HUES48 (cell line): ENCODE data around the gene EVC2.

Experiments used
- H3K27ac ChIP-seq: one replicate; pipeline ENCODE4 v1.7.0; 2013; ENCODE audit warnings: low read depth, low read length, inconsistent platforms
- H3K27me3 ChIP-seq: 2 replicates; pipeline ENCODE4 v1.6.1; 2013; ENCODE audit warnings: mild to moderate bottlenecking, low read length; ENCODE audit not compliant: control insufficient read depth, insufficient read depth
- H3K36me3 ChIP-seq: 2 replicates; pipeline ENCODE4 v1.6.1; 2013; ENCODE audit warnings: low read length; ENCODE audit not compliant: control insufficient read depth, insufficient read depth
- H3K4me1 ChIP-seq: 2 replicates; pipeline ENCODE4 v1.6.1; 2013; ENCODE audit warnings: mild to moderate bottlenecking, low read length; ENCODE audit not compliant: control insufficient read depth, insufficient read depth
- H3K4me3 ChIP-seq: 2 replicates; pipeline ENCODE4 v1.5.1; 2013; ENCODE audit warnings: mild to moderate bottlenecking, low read depth, low read length
- H3K9ac ChIP-seq: 2 replicates; pipeline ENCODE4 v1.6.1; 2013; ENCODE audit warnings: mild to moderate bottlenecking, low read depth, low read length, moderate library complexity
- H3K9me3 ChIP-seq: 2 replicates; pipeline ENCODE4 v1.6.1; 2013; ENCODE audit warnings: low read length; ENCODE audit not compliant: control insufficient read depth, insufficient read depth

EVC2 gene

DNA sequence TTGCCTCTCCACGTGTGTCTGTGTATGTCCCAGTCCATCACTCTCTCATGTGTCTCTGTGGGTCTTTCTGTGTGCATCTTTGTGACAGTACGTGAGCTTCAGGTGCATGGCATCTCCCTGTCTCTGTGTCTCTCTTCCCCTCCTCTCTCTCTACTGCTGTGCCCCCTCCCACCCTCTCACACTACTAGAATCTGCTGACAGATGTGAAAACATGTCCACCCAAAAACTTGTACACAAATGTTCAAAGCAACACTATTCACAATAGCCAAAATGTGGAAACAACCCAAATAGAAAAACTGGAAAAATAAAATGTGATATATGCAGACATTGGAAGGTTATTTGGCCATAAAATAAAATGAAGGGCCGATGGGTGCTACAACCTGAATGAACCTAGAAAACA, 12.6 kb upstream of the EVC2 start:
- no peaks in the 10 kb centered on the region for H3K4me1 ChIP-seq
- H3K36me3 ChIP-seq, result peaks cover 9% of the 10 kb centered on the region; the same call in 1 of the 2 replicates

DNA sequence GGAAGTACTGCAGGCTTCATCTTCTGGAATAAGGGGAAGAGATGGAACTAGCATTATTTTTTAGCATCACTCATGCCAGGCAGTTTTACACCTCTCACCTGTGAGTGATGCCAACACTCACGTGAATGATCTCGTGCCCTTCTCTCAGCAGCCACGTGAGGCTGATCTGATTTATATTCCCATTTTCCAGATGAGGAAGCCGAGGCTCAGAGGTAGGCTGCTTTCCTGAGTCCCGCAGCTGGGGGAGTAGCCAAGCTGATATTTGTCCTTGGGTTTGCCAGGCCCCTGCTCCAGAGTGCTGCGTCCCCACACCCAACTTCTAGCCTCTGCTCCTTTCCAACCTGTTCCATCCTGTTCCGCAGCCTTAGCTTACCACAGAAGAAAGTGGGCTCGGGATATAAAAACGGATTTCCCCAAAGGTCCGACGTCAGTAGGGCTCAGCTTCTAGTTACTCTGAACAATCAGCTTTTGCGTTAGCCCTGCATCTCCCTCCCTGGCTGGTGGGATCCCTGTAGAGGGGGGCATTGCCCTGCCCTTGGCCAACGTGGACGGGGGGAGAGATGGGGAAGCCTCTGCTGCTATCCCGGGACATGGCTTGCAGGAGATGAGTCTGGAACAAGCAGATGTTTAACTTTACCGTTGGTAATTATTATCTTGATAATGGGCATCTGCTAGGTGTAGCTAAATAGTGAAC, 11.9 kb upstream of the EVC2 start:
- no peaks in the 10 kb centered on the region for H3K4me1 ChIP-seq
- H3K4me3 ChIP-seq, result no peak overlapping the region
- no peaks in the 10 kb centered on the region for H3K9me3 ChIP-seq
- H3K27ac ChIP-seq, result no peak overlapping the region
- no peak overlapping the region for H3K9ac ChIP-seq
- H3K27me3 ChIP-seq, result no peaks in the 10 kb centered on the region
- peaks cover 9% of the 10 kb centered on the region; the same call in 1 of the 2 replicates for H3K36me3 ChIP-seq

More for the DNA sequence above, 12.6 kb upstream of the EVC2 start:
- Histone ChIP-seq H3K9ac (no peak overlapping the region), H3K9me3 (no peaks in the 10 kb centered on the region), H3K4me3 (no peak overlapping the region), H3K27me3 (no peaks in the 10 kb centered on the region), H3K27ac (no peak overlapping the region)

DNA sequence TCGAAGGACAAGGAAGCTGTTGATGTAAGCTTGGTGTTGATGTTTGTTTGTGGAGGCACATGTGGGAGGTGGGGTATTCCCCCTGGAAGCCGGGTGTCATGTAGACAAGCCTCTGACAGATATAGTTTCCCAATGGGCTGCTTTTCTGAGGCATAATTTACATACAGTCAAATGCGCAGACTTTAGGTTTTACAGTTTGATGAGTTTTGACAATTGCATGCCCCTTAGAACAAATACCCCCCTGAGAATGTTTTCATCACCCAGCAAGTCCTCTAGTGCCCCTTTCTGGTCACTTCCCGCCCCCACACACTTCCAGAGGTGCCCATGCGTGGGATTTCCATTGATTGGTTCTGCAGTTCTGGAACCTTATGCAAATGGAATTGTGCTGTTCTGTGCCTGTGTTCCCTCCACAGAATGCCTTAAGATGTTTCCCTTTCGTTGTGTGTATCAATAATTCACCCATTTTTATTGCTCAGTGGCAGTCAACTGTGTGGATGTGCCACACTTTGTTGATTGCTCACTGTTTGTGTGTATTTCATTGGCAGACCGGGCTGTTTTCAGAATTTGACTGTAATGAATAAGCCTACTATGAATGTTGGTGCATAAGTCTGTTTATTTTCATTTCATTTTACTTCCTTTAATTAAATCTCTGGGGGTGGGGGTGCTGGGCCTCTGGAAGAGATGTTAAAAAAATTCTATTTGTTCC, 11.1 kb upstream of the EVC2 start:
- Histone ChIP-seq H3K4me1 (no peaks in the 10 kb centered on the region), H3K9ac (no peak overlapping the region), H3K27ac (no peak overlapping the region), H3K27me3 (no peaks in the 10 kb centered on the region), H3K9me3 (no peaks in the 10 kb centered on the region), H3K4me3 (no peak overlapping the region), H3K36me3 (peaks cover 9% of the 10 kb centered on the region; the same call in 1 of the 2 replicates)

DNA sequence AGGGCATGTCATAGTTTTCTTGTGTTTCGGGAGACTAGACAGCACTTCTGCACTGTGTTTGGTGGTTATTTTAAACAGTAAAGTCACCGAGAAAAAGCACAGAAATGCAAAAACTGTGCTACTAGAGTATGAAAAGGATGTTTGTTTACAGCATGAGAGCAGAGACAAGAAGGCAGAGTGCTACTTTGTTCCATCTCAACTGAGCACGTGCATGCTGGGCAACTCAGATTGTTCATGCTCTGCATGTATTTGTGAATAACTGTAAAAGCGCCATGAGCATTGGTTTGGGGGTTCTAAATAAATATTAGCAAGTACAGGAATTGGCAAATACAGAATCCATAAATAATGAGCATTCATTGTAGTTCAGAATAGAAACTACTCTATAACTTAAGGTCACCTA, 10.1 kb upstream of the EVC2 start:
- no peak overlapping the region for H3K4me3 ChIP-seq
- H3K27ac ChIP-seq, result no peak overlapping the region
- H3K9ac ChIP-seq, result no peak overlapping the region
- no peaks in the 10 kb centered on the region for H3K9me3 ChIP-seq
- H3K27me3 ChIP-seq, result no peaks in the 10 kb centered on the region
- no peaks in the 10 kb centered on the region for H3K4me1 ChIP-seq
- H3K36me3 ChIP-seq, result peaks cover 9% of the 10 kb centered on the region; the same call in 1 of the 2 replicates

DNA sequence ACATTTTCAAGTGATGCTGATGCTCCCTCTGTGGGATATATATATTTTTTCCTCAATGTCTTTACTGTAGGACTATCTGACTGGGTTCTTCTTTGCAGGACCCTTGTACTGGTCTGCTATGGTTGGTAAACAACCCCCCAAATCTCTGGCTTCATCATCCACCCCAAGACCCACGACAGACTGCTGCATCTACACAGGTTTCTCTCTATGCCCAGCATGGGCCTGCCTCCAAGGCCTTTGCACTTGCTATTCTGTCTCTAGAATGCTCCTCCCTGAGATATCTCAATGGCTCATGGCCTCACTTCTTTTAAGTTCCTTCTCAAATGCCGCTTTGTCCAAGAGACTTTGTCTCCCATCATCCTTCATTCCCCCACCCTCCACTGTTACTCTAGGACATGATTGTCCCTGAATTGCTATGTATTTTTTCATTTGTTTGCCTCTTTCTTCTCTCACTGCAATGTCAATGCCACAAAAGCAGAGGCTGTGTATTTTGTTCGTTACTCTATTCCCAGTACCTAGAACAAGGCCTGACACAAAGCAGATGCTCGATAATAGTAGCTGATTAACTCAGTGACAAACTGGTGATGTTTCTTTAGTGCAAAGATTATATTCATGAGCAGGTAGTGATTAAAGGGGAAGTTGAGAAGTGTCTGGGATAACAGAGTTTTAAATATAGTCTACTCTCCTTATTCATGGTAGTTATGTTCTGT, 9.2 kb upstream of the EVC2 start:
- peaks cover 9% of the 10 kb centered on the region; the same call in 1 of the 2 replicates for H3K36me3 ChIP-seq
- no peaks in the 10 kb centered on the region for H3K4me1 ChIP-seq
- no peak overlapping the region for H3K27ac ChIP-seq
- H3K4me3 ChIP-seq, result no peak overlapping the region
- H3K9me3 ChIP-seq, result no peaks in the 10 kb centered on the region
- peaks cover 4% of the 10 kb centered on the region for H3K27me3 ChIP-seq
- H3K9ac ChIP-seq, result no peak overlapping the region

DNA sequence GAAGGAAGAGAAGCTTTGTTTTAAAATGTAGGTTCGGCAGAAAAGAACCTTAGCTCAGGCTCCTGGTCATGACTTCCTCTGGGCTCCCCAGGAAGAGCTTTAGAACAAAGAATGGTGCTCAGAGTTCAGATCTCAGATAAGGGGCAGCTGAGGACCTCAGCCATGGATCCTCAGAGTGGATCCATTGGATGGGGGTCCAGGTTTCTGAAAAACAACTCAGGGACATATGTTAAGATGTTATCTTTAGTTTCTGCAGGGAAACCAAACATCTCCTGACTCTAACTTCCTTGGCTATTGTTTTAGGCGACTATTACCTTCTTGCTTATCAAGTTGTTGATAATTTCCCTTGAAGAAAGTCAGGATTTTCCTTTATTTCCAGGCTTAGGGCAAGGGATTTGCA, 8.0 kb upstream of the EVC2 start:
- Histone ChIP-seq H3K27ac (no peak overlapping the region), H3K4me3 (no peak overlapping the region), H3K9me3 (no peaks in the 10 kb centered on the region), H3K27me3 (peaks cover 15% of the 10 kb centered on the region), H3K4me1 (peaks cover 4% of the 10 kb centered on the region; the same call in 1 of the 2 replicates), H3K36me3 (peaks cover 5% of the 10 kb centered on the region; the same call in 1 of the 2 replicates), H3K9ac (no peak overlapping the region)

DNA sequence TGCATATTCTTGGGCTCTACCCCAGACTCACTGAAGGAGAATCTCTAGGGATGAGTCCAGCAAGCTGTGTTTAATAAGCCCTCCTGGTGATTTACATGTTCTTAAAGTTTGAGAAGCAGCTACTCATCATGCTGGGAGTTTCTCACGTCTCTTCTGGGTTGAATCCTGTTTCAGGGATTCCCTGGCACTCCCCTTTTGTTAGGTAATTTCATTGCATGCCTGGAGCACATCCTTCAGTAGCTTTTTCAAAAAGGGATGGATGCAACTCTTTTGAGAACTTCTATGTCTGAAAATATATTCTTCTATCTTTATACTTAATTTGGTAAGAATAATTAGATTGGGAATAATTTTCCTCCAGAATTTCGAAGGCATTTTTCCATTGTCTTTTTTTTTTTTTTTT, 7.0 kb upstream of the EVC2 start:
- H3K27ac ChIP-seq, result no peak overlapping the region

DNA sequence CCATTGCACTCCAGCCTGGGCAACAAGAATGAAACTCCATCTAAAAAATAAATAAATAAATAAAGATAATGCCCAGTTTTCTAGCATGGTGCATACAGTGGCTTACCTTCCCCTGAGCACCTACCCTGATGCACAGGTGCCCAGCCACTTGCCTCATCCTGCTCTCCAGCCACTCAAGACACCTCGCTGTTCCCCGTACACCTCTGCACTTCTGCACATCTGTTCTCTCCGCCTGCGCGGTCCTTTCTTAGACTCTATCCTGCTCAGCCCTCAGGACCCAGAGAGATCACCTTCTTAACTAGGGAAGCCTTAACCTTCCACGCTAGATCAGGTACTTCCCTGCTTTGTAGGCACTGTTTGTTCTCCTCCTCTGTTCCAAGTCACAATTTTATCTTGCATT, 5.5 kb upstream of the EVC2 start:
- Histone ChIP-seq H3K27ac (no peak overlapping the region), H3K27me3 (peaks cover 28% of the 10 kb centered on the region), H3K9me3 (no peaks in the 10 kb centered on the region), H3K4me1 (peaks cover 16% of the 10 kb centered on the region), H3K36me3 (no peaks in the 10 kb centered on the region), H3K9ac (no peak overlapping the region), H3K4me3 (no peak overlapping the region)

More for the DNA sequence above, 7.0 kb upstream of the EVC2 start:
- no peaks in the 10 kb centered on the region for H3K9me3 ChIP-seq
- no peak overlapping the region for H3K9ac ChIP-seq
- peaks cover 16% of the 10 kb centered on the region for H3K27me3 ChIP-seq
- peaks cover 4% of the 10 kb centered on the region; the same call in 1 of the 2 replicates for H3K36me3 ChIP-seq
- peaks cover 9% of the 10 kb centered on the region for H3K4me1 ChIP-seq
- H3K4me3 ChIP-seq, result no peak overlapping the region

DNA sequence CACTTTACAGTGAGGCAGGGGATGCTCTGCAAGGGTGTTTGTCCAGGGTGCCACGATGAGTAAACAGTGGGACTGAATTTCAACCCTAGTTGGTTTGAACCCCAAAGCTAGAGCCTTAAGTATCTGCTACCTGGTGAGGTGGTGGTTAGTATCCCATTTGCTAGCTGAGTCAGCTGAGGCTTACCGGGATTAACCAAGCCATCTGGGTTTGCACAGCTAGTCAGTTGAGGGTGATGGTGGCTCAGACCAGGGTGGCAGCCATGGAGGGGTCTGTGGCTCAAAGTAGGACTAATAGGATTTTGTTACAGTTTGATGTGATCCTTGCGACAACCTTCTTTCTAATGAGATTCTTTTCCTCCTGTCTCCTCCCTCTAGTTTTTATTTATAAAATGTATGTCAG, 4.6 kb upstream of the EVC2 start:
- Histone ChIP-seq H3K36me3 (no peaks in the 10 kb centered on the region), H3K9ac (no peak overlapping the region), H3K4me3 (no peak overlapping the region)

DNA sequence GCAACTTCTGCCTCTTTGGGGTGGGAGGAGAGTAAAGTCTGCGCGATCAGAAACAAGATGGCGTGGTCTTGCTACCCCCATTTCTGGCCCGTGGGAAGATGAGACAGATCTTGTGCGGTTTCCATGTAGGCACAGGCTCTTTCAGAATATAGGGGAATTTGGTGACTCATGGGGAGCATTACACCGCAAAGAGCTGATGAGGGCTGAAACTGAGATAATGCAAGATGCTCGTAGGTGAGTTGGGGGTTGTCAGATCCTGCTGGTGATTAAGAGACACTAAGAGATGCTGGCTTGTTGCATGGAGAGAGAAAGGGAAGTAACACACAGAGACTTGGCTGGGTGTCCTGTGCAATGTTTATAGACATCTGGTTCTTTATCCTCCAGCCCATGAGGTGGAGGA, 4.2 kb upstream of the EVC2 start:
- Histone ChIP-seq H3K27ac (no peak overlapping the region), H3K36me3 (no peaks in the 10 kb centered on the region), H3K4me1 (peaks cover 18% of the 10 kb centered on the region), H3K9ac (no peak overlapping the region), H3K9me3 (no peaks in the 10 kb centered on the region), H3K4me3 (no peak overlapping the region), H3K27me3 (peaks cover 31% of the 10 kb centered on the region)

More for the DNA sequence above, 4.6 kb upstream of the EVC2 start:
- no peaks in the 10 kb centered on the region for H3K9me3 ChIP-seq
- H3K4me1 ChIP-seq, result peaks cover 18% of the 10 kb centered on the region
- H3K27me3 ChIP-seq, result peaks cover 30% of the 10 kb centered on the region
- H3K27ac ChIP-seq, result no peak overlapping the region
